A673 (cell line): ENCODE data around the gene INMT. TPM values are rescaled to one million over a fixed set of nuclear protein-coding genes. Genes with fewer than 3 reads are reported as not detected.

Source experiments
- BruUV-seq: library from RNA; stranded (reverse); fragments of 400-500 nt; replicated peaks from 2 replicates; lab custom pipeline; 2021; lab: Mats Ljungman, UMichigan
- CTCF ChIA-PET: fragments of 300-600 bp; sonication (Branson Sonifier 250); formaldehyde crosslinking; loops from one replicate; lab custom pipeline; 2022; ENCODE audit warnings: antibody characterized with exemption; lab: Charles Lee
- POLR2A ChIA-PET: fragments of 300-600 bp; sonication (Branson Sonifier 250); formaldehyde crosslinking; loops from one replicate; lab custom pipeline; 2022; ENCODE audit warnings: antibody characterized with exemption; ENCODE audit not compliant: low non-redundant PET; lab: Charles Lee
- DNase-seq: peaks from one replicate; pipeline ENCODE4 v3.0.0-alpha.2; 2015; ENCODE audit warnings: low spot score
- H3K27ac ChIP-seq: fragments of 200-600 bp; sonication (generic); 2 replicates; pipeline ENCODE4 v1.5.1; 2016; ENCODE audit warnings: mixed run types, low read depth, mild to moderate bottlenecking, mixed read lengths, antibody characterized with exemption, low read length; ENCODE audit not compliant: poor library complexity, severe bottlenecking
- H3K27me3 ChIP-seq: fragments of 200-600 bp; sonication (generic); replicated peaks from 2 replicates; pipeline ENCODE4 v1.6.1; 2017; ENCODE audit warnings: mixed run types, low read depth, mild to moderate bottlenecking, mixed read lengths, antibody characterized with exemption, low read length; ENCODE audit not compliant: insufficient read depth, poor library complexity
- H3K36me3 ChIP-seq: fragments of 200-600 bp; sonication (generic); 2 replicates; pipeline ENCODE4 v1.6.1; 2016; ENCODE audit warnings: mixed run types, mild to moderate bottlenecking, mixed read lengths, antibody characterized with exemption, low read length; ENCODE audit not compliant: insufficient read depth, poor library complexity, severe bottlenecking
- H3K4me1 ChIP-seq: fragments of 200-600 bp; sonication (generic); 2 replicates; pipeline ENCODE4 v1.6.1; 2017; ENCODE audit warnings: mixed run types, mild to moderate bottlenecking, mixed read lengths, antibody characterized with exemption, low read length; ENCODE audit not compliant: insufficient read depth, poor library complexity, severe bottlenecking
- H3K4me3 ChIP-seq: fragments of 200-600 bp; sonication (generic); 2 replicates; pipeline ENCODE4 v1.5.1; 2016; ENCODE audit warnings: low read depth, mixed run types, mild to moderate bottlenecking, mixed read lengths, low read length; ENCODE audit not compliant: poor library complexity, severe bottlenecking
- H3K9me3 ChIP-seq: fragments of 200-600 bp; sonication (generic); 2 replicates; pipeline ENCODE4 v1.6.1; 2016; ENCODE audit warnings: mixed run types, low read depth, mild to moderate bottlenecking, mixed read lengths, antibody characterized with exemption, low read length; ENCODE audit not compliant: poor library complexity, severe bottlenecking
- EZH2 ChIP-seq: fragments of 200-600 bp; sonication (generic); IDR thresholded peaks from 2 replicates; pipeline ENCODE4 v1.6.1; 2017; ENCODE audit warnings: borderline replicate concordance, low read depth, mild to moderate bottlenecking, mixed read lengths, antibody characterized with exemption, low read length; ENCODE audit not compliant: poor library complexity, severe bottlenecking
- intact Hi-C: fragments of 100-400 bp; cut with micrococcal nuclease; formaldehyde crosslinking; loops from one replicate; pipeline ENCODE4 v1.10.0; 2022; ENCODE audit not compliant: unreplicated experiment
- total RNA-seq: library from RNA; stranded (reverse); gene quantifications from 2 replicates; pipeline ENCODE4 v1.2.3, GENCODE V29; 2021
- TF ChIP-seq, protein P1 (sequence below): fragments of 300-800, 200-600 bp; sonication (generic); conservative IDR thresholded peaks from 2 replicates; pipeline ENCODE4 v1.5.1; 2017; ENCODE audit warnings: low read depth, mild to moderate bottlenecking, antibody characterized with exemption, low read length, moderate library complexity, mixed read lengths

INMT gene
- total RNA-seq, 1 experiment from 2014 or later = 0.17 TPM

GRCh38 chr7:30775992-30776391, 24.1 kb downstream of the INMT start:
- Histone ChIP-seq H3K27ac (no peak overlapping the region), H3K36me3 (no peaks in the 10 kb centered on the region), H3K9me3 (no peaks in the 10 kb centered on the region), H3K4me3 (no peak overlapping the region), H3K27me3 (no peaks in the 10 kb centered on the region), H3K4me1 (no peaks in the 10 kb centered on the region)
- DNase-seq = no peak
- CTCF ChIA-PET = no interaction called here
- intact Hi-C loops = no loop called here
- POLR2A ChIA-PET = no interaction called here
- TF ChIP-seq, protein P1, sequence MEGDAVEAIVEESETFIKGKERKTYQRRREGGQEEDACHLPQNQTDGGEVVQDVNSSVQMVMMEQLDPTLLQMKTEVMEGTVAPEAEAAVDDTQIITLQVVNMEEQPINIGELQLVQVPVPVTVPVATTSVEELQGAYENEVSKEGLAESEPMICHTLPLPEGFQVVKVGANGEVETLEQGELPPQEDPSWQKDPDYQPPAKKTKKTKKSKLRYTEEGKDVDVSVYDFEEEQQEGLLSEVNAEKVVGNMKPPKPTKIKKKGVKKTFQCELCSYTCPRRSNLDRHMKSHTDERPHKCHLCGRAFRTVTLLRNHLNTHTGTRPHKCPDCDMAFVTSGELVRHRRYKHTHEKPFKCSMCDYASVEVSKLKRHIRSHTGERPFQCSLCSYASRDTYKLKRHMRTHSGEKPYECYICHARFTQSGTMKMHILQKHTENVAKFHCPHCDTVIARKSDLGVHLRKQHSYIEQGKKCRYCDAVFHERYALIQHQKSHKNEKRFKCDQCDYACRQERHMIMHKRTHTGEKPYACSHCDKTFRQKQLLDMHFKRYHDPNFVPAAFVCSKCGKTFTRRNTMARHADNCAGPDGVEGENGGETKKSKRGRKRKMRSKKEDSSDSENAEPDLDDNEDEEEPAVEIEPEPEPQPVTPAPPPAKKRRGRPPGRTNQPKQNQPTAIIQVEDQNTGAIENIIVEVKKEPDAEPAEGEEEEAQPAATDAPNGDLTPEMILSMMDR = no peak
- TF ChIP-seq EZH2 = no peak
- BruUV-seq = no TSS peak

- no TSS peak for BruUV-seq
- intact Hi-C loops = no loop called here
Observed at GRCh38 chr7:30776971-30777370, 25.0 kb downstream of the INMT start.

GRCh38 chr7:30778255-30779025, 26.5 kb downstream of the INMT start:
- Histone ChIP-seq H3K4me1 (no peaks in the 10 kb centered on the region), H3K27me3 (no peaks in the 10 kb centered on the region), H3K9me3 (no peaks in the 10 kb centered on the region), H3K4me3 (no peak overlapping the region), H3K36me3 (no peaks in the 10 kb centered on the region), H3K27ac (no peak overlapping the region)
- DNase-seq = no peak
- ChIA-PET CTCF (no interaction called here), POLR2A (no interaction called here)
- TF ChIP-seq, protein P1 = no peak
- TF ChIP-seq EZH2 = no peak
- intact Hi-C loops = no loop called here
- no TSS peak for BruUV-seq

More at GRCh38 chr7:30776971-30777370, 25.0 kb downstream of the INMT start:
- ChIA-PET POLR2A (no interaction called here), CTCF (no interaction called here)
- Histone ChIP-seq H3K4me3 (no peak overlapping the region), H3K9me3 (no peaks in the 10 kb centered on the region), H3K36me3 (no peaks in the 10 kb centered on the region), H3K27me3 (no peaks in the 10 kb centered on the region), H3K4me1 (no peaks in the 10 kb centered on the region), H3K27ac (no peak overlapping the region)
- TF ChIP-seq, protein P1 = no peak
- TF ChIP-seq EZH2 = no peak
- DNase-seq = no peak
